LNCAP (cell line): Measurements from ENCODE around the gene COL9A1.

Experiments
- TF ChIP-seq, protein P1 (sequence below): fragments of 450-650 bp; IDR thresholded peaks from 2 replicates; pipeline ENCODE4 v1.5.1; 2017; ENCODE audit warnings: mild to moderate bottlenecking

COL9A1 gene

DNA sequence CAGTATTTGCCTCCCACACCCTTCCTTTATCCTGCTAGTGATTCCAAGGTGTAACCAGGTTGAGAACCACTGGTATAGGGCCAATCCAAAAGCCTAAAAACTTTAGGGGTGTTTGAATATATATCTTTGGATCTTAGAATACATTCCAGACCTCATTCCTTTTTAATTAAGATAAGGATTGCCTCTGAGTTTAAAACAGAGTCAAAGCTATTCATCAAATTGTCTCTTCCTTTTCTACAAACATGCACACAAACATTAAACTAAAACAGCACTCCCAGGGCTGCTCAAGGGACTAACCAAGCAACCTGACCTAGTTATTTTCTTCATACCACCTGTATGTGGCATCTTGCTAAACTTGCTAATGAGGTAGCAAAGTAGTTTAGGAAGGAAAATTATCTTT, 22.1 kb upstream of the COL9A1 start:
- TF ChIP-seq, protein P1, sequence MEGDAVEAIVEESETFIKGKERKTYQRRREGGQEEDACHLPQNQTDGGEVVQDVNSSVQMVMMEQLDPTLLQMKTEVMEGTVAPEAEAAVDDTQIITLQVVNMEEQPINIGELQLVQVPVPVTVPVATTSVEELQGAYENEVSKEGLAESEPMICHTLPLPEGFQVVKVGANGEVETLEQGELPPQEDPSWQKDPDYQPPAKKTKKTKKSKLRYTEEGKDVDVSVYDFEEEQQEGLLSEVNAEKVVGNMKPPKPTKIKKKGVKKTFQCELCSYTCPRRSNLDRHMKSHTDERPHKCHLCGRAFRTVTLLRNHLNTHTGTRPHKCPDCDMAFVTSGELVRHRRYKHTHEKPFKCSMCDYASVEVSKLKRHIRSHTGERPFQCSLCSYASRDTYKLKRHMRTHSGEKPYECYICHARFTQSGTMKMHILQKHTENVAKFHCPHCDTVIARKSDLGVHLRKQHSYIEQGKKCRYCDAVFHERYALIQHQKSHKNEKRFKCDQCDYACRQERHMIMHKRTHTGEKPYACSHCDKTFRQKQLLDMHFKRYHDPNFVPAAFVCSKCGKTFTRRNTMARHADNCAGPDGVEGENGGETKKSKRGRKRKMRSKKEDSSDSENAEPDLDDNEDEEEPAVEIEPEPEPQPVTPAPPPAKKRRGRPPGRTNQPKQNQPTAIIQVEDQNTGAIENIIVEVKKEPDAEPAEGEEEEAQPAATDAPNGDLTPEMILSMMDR: no peak

DNA sequence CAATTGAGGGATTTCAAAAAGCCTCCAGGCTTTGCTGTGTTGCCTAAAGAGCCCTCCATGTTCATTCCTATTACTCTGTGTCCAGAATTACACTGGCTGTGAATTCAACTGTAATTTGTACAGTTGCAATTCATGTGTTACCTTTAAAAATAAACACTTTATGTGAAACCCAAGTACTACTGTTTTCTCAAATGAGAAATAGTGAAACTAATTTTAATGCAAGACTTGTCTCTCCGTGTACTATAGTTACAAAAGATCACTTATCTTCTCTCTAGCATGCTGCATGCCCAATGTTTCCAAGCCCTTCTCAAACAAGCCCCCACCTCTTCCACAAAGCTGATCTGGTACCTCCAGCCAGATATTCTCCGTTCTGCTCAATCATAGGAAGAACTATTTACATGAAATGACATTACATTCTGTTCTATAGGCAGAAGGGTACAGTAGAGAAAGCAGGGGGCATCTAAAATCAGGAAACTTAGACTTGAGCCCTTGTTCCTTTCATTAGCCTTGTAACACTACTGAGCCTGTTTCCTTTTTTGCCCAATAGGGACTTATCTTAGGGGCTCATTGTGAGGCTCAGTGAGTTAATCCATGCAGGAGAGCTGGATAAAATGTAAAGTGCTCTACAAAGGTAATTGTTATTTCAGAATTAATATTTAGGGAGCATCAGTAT, 12.3 kb upstream of the COL9A1 start:
- TF ChIP-seq, protein P1: no peak

DNA sequence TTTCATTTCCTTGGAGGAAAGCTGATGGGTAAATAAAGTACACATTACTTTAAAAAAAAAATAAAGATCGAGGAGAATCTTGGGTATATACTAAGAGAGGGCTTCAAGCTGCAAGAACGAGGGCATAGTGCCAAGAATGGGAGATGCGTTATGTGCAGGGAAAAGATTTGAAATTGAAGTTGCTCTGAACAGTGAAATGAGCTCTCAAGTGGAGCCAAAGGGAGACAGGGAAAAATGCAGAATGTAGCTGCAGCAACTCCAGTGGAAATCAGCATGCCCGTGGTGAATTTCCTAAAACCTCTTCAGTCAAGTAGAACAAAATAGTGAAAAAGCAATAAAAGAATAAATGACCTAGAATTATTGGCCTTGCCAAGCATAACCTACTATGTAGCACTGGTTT, 11.4 kb upstream of the COL9A1 start:
- TF ChIP-seq, protein P1: no peak

DNA sequence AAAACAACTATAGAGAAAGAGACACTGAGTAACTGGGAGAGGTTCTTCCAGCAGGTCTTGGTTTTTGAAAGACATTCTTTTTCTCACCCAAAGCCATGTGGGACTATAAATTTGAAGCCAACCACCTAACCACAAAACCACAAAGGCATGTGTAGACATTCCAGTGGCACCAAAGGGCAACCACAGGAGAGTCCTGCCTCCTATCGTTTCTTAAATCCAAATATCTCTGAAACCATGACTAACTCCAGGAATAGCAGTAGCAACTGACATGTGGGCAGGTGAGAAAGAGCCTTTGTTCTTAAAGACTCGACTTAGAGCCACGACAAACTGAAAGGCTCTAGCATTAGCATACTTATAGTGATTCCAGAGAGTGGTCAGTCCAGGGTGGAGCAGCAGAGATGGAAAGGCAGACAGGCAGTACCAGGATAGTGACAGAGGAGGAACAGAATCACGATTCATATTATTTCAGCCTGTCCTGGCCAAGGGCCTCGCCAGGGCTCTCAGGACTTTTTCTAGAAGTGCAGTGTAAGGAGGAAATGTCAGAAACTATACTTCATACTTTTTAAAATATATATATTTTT, 9.4 kb upstream of the COL9A1 start:
- TF ChIP-seq, protein P1: no peak

DNA sequence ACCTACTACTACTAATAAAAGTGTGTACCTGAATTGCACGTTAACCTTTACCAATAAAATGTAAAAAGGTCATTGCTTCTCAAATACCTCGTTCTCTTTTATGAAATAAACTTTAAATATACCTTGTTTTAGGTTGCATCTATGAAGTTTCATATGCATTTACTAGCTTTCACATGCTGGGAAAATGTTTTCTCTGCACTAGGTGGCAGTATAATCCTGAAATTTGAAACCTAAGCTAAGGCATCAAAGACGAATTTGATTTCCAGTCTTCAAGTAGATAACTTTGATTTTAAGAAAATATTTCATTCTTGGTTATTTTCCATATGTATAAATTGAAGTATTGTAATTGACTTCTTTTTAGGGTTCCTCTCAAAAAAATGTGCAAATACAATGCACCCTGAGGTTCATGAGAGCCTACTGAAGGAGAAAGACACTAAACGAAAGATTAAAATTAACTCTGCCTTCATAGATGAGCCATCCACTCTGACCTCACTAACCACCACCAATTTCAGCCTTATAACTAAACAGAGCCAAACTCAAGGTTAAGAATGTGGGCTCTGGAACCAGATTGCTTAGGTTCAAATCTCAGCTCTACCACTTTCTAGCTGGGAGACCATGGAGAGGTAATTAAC, 7.3 kb upstream of the COL9A1 start:
- TF ChIP-seq, protein P1: peak; percentile 66

DNA sequence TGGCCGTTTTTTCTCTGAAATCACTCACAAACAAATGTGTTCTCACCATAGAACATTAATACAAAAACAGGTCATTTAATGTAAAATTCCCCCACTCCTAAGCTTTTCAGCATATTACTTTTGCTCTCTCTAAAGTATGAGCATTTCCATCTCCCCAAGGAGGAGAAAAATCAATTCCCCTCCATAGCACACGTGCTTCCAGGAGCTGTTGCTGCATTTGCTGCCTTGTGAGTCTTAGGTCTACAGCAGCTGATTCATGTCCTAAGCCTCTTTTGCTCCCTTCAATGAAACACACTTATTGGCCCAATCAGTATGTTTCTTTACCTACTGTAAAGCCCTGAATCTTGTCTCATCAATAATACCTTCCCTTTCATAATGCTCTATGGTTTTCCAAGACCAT, 6.4 kb upstream of the COL9A1 start:
- TF ChIP-seq, protein P1: no peak

DNA sequence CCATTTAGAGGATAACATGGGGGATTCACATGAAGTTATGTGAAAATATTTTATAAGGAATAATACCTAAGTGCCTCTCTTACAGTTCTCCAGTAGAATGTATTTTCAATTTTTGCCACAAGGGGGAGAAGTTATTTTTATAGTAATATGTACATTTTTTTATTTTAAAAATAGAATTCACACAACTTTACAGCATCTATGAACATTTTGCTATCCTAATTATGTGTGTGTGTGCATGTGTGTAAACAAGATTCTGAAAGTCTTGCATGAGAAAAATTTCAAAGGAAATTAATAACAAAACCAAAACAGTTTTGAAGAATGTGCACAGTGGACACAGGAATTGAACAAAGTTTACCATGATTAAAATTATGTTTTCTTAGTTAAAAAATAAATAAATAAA, 5.3 kb upstream of the COL9A1 start:
- TF ChIP-seq, protein P1: peak; percentile 11; the same call in 1 of the 2 replicates
